Measurements from ENCODE around the gene MTHFD2.

- TF ChIP-seq RAD21 (IDR thresholded peaks at IDR 0.05 in 1 of 2, conservative IDR thresholded peaks at IDR 0.05 in 1 of 2; ENCODE audit: low read depth in 2 of 2, low read length in 2 of 2) (peak; percentile 88 to 90), CTCF (IDR thresholded peaks at IDR 0.05; ENCODE audit: control extremely low read depth in 1 of 3, insufficient read depth in 1 of 3, low read depth in 1 of 3, low read length in 3 of 3) (peak; percentile 61 to 86 (median 64)), TAF1 (IDR thresholded peaks at IDR 0.05; ENCODE audit: low read depth, low read length) (no peak), POLR2A (IDR thresholded peaks at IDR 0.05; ENCODE audit: control extremely low read depth in 1 of 2, low read depth in 2 of 2, low read length in 2 of 2) (no peak), SIRT6 (IDR thresholded peaks at IDR 0.05; ENCODE audit: low read length) (no peak), E2F6 (IDR thresholded peaks at IDR 0.05) (no peak), EZH2 (IDR thresholded peaks at IDR 0.05; ENCODE audit: low read depth, low read length, severe bottlenecking) (no peak), FOSL1 (IDR thresholded peaks at IDR 0.05; ENCODE audit: insufficient read depth, low read depth, low read length) (no peak), POLR2AphosphoS5 (IDR thresholded peaks at IDR 0.05; ENCODE audit: low read depth, low read length) (no peak), PHF8 (conservative IDR thresholded peaks at IDR 0.05; ENCODE audit: low read depth, low read length) (no peak), BRCA1 (IDR thresholded peaks at IDR 0.05; ENCODE audit: low read depth, low read length) (no peak), TBP (IDR thresholded peaks at IDR 0.05; ENCODE audit: low read depth, low read length) (no peak), MAX (IDR thresholded peaks at IDR 0.05) (no peak)
These were observed 62.9 kb downstream of the MTHFD2 start for GRCh38 chr2:74261204-74261864.
